ENCODE results near the gene SH3GL1. TPM values are rescaled to one million over a fixed set of nuclear protein-coding genes. Genes with fewer than 3 reads are reported as not detected.

Gene SH3GL1
- total and polyA plus RNA-seq, 9 of the 15 experiments (the other 6 are each of a cell fraction or from before 2014, with no cell fraction given), result 1.7 to 75.3 (median 25.7) TPM

GRCh38 chr19:4406626-4407025 lies 6.3 kb upstream of the SH3GL1 start:
- in situ Hi-C loops (cut with MboI), result no loop called here
- Histone ChIP-seq H3K4me1 (replicated peaks in 1 of 2; ENCODE audit: control insufficient read depth in 2 of 2, insufficient read depth in 2 of 2, low read length in 2 of 2) (peaks cover 6 to 10% of the 10 kb centered on the region in 2 experiments; a peak in 3 of 5 replicates), H3K36me3 (ENCODE audit: control insufficient read depth, insufficient read depth, low read length) (peaks cover 68% of the 10 kb centered on the region), H3K9me1 (ENCODE audit: control insufficient read depth, insufficient read depth, low read length) (no peaks in the 10 kb centered on the region), H4K20me1 (replicated peaks; ENCODE audit: control insufficient read depth, insufficient read depth, low read length) (peaks cover 24% of the 10 kb centered on the region; the same call in 1 of the 2 replicates), H3K9ac (ENCODE audit: insufficient read depth in 1 of 2, low read depth in 2 of 2, low read length in 2 of 2) (no peak overlapping the region; a peak in 1 of 4 replicates), H3K79me2 (ENCODE audit: control insufficient read depth, insufficient read depth, low read length) (peaks cover 94% of the 10 kb centered on the region), H3K9me3 (replicated peaks; ENCODE audit: control insufficient read depth, insufficient read depth, low read depth, low read length) (no peaks in the 10 kb centered on the region), H3K4me3 (no peak overlapping the region), H3K27ac (ENCODE audit: extremely low read depth, low read depth, low read length) (no peak overlapping the region), H3K4me2 (ENCODE audit: insufficient read depth, low read length) (no peak overlapping the region), H3K27me3 (ENCODE audit: control insufficient read depth in 2 of 2, insufficient read depth in 2 of 2, low read length in 2 of 2) (no peaks in the 10 kb centered on the region), H2AFZ (ENCODE audit: low read depth, low read length) (no peak overlapping the region)
- intact Hi-C loops (cut with micrococcal nuclease), result no loop called here
- ChIA-PET CTCF (ENCODE audit: low intra/inter-chr PET ratio) (no interaction called here), POLR2A (interaction anchor here (0.6 to 3.4 kb wide), 4 partner anchors 8 to 21 kb away, joined by 3 to 24 read pairs (median 4); no protein-coding TSS in a partner anchor)
- TF ChIP-seq IFI16 (CRISPR knock-in tag; IDR thresholded peaks at IDR 0.05) (no peak), ZBTB1 (CRISPR knock-in tag; IDR thresholded peaks at IDR 0.05; ENCODE audit: borderline replicate concordance, low read depth) (no peak), HDAC2 (IDR thresholded peaks at IDR 0.05) (no peak)
- no TSS peak for BruUV-seq (replicated peaks)
- ATAC-seq (no peak), DNase-seq (ENCODE audit: extremely low read depth in 1 of 4, low spot score in 3 of 4) (no peak), FAIRE-seq (no peak)
- 92% methylated on average over 7 of the region's 7 CpGs for WGBS (ENCODE audit: insufficient coverage, low coverage, missing lambda C conversion rate)

- in situ Hi-C loops (cut with MboI) (no loop called here), intact Hi-C loops (cut with micrococcal nuclease) (no loop called here)
- Histone ChIP-seq H2AFZ (ENCODE audit: low read depth, low read length) (no peak overlapping the region), H3K4me2 (ENCODE audit: insufficient read depth, low read length) (no peak overlapping the region), H3K9me3 (replicated peaks; ENCODE audit: control insufficient read depth, insufficient read depth, low read depth, low read length) (no peaks in the 10 kb centered on the region), H3K36me3 (ENCODE audit: control insufficient read depth, insufficient read depth, low read length) (peaks cover 62% of the 10 kb centered on the region), H3K79me2 (ENCODE audit: control insufficient read depth, insufficient read depth, low read length) (peaks cover 91% of the 10 kb centered on the region), H3K9ac (ENCODE audit: insufficient read depth in 1 of 2, low read depth in 2 of 2, low read length in 2 of 2) (no peak overlapping the region), H3K4me1 (replicated peaks in 1 of 2; ENCODE audit: control insufficient read depth in 2 of 2, insufficient read depth in 2 of 2, low read length in 2 of 2) (peaks cover 9 to 13% of the 10 kb centered on the region in 2 experiments; a peak in 4 of 5 replicates), H3K4me3 (no peak overlapping the region), H3K9me1 (ENCODE audit: control insufficient read depth, insufficient read depth, low read length) (no peaks in the 10 kb centered on the region), H4K20me1 (replicated peaks; ENCODE audit: control insufficient read depth, insufficient read depth, low read length) (peaks cover 24% of the 10 kb centered on the region; the same call in 1 of the 2 replicates), H3K27me3 (ENCODE audit: control insufficient read depth in 2 of 2, insufficient read depth in 2 of 2, low read length in 2 of 2) (no peaks in the 10 kb centered on the region), H3K27ac (ENCODE audit: extremely low read depth, low read depth, low read length) (no peak overlapping the region)
- ChIA-PET CTCF (ENCODE audit: low intra/inter-chr PET ratio) (interaction anchor here (0.6 kb wide), 1 partner anchor 201 kb away, joined by 4 read pairs; no protein-coding TSS in a partner anchor), POLR2A (interaction anchor here (0.6 to 3.4 kb wide), 4 partner anchors 9 to 22 kb away, joined by 3 to 24 read pairs (median 4); no protein-coding TSS in a partner anchor)
- 90% methylated on average over 8 of the region's 8 CpGs for WGBS (ENCODE audit: insufficient coverage, low coverage, missing lambda C conversion rate)
- no peak for TF ChIP-seq ZFPM2 (CRISPR knock-in tag; IDR thresholded peaks at IDR 0.05)
- no peak for TF ChIP-seq SRSF7 (optimal IDR thresholded peaks at IDR 0.05; ENCODE audit: low read depth, low read length)
- no peak for TF ChIP-seq SIN3A (IDR thresholded peaks at IDR 0.05; ENCODE audit: borderline replicate concordance in 2 of 2, control insufficient read depth in 1 of 2, low read depth in 2 of 2, low read length in 2 of 2)
- TF ChIP-seq HMG20B (CRISPR knock-in tag; IDR thresholded peaks at IDR 0.05), result no peak
- no peak for TF ChIP-seq PTBP1 (IDR thresholded peaks at IDR 0.05; ENCODE audit: low read depth, low read length)
- no peak for TF ChIP-seq CEBPB (tag; IDR thresholded peaks at IDR 0.05)
- no peak for TF ChIP-seq CHD2 (IDR thresholded peaks at IDR 0.05; ENCODE audit: low read depth, low read length)
- no peak for TF ChIP-seq ZNF398 (CRISPR knock-in tag; IDR thresholded peaks at IDR 0.05)
- FAIRE-seq (no peak), DNase-seq (ENCODE audit: extremely low read depth in 1 of 4, low spot score in 3 of 4) (no peak), ATAC-seq (no peak)
- BruUV-seq (replicated peaks), result TSS peak; percentile 23
Observed at GRCh38 chr19:4405977-4406376, 5.6 kb upstream of the SH3GL1 start.

All from K562 (cell line).